Endothelial cell (in vitro differentiated cells): Measurements from ENCODE around the gene ITGB5. TPM values are rescaled to one million over a fixed set of nuclear protein-coding genes. Genes with fewer than 3 reads are reported as not detected.

ENCODE experiments used
- DNase-seq: peaks from one replicate; pipeline ENCODE4 v3.0.0; 2021; ENCODE audit warnings: low spot score
- H3K27ac Mint-ChIP-seq: one replicate; pipeline ENCODE4 v1.8.0; 2021; ENCODE audit warnings: mixed read lengths, inconsistent platforms; ENCODE audit not compliant: unreplicated experiment
- H3K27me3 Mint-ChIP-seq: one replicate; pipeline ENCODE4 v1.8.0; 2021; ENCODE audit warnings: mild to moderate bottlenecking, moderate library complexity, mixed read lengths, inconsistent platforms; ENCODE audit not compliant: unreplicated experiment
- H3K36me3 Mint-ChIP-seq: one replicate; pipeline ENCODE4 v1.8.0; 2021; ENCODE audit warnings: mild to moderate bottlenecking, low read depth, mixed read lengths, inconsistent platforms; ENCODE audit not compliant: unreplicated experiment
- H3K4me1 Mint-ChIP-seq: one replicate; pipeline ENCODE4 v1.8.0; 2021; ENCODE audit warnings: mild to moderate bottlenecking, mixed read lengths, inconsistent platforms; ENCODE audit not compliant: unreplicated experiment
- H3K4me3 Mint-ChIP-seq: one replicate; pipeline ENCODE4 v1.8.0; 2021; ENCODE audit warnings: mild to moderate bottlenecking, mixed read lengths, inconsistent platforms; ENCODE audit not compliant: unreplicated experiment
- H3K9me3 Mint-ChIP-seq: one replicate; pipeline ENCODE4 v1.8.0; 2021; ENCODE audit warnings: mixed read lengths, inconsistent platforms; ENCODE audit not compliant: unreplicated experiment
- total RNA-seq: library from RNA; stranded (reverse); fragmentation: NEBNext Ultra II Directional; extraction: Animal tissue kit (Norgen Biotek cat#: 25700); gene quantifications from one replicate; pipeline ENCODE4 v1.2.1, GENCODE V29; 2021; ENCODE audit not compliant: unreplicated experiment
- TF ChIP-seq, protein P1 (sequence below): fragments of 200-600 bp; sonication (generic); IDR thresholded peaks from one replicate; pipeline ENCODE4 v1.5.0; 2021; ENCODE audit warnings: antibody characterized with exemption; ENCODE audit not compliant: unreplicated experiment

ITGB5 gene
- total RNA-seq, 1 donor from 2014 or later: 55.2 TPM

DNA sequence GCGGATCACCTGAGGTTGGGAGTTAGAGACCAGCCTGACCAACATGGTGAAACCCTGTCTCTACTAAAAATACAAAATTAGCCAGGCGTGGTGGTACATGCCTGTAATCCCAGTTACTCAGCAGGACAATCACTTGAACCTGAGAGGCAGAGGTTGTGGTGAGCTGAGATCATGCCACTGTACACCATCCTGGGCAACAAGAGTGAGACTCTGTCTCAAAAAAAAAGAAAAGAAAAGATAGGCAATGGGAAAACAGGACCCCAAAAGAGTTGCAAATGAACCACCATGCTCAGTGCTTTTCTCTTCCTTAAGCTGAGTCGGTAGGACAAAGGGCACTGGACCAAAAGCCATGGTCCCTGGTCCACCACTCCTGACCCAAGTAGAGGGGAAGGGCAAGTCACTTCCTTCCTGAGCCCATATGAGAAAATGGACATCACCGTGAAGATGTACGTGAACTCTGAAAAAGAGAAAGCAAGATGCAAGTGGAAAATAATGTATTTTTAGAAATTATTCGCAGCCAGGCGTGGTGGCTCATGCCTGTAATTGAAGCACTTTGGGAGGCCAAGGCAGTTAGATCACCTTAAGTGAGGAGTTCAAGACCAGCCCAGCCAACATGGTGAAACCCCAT lies 2.6 kb downstream of the ITGB5 start:
- Mint-ChIP-seq H3K27ac (no peak overlapping the region), H3K4me1 (peaks cover 33% of the 10 kb centered on the region), H3K9me3 (no peaks in the 10 kb centered on the region)

DNA sequence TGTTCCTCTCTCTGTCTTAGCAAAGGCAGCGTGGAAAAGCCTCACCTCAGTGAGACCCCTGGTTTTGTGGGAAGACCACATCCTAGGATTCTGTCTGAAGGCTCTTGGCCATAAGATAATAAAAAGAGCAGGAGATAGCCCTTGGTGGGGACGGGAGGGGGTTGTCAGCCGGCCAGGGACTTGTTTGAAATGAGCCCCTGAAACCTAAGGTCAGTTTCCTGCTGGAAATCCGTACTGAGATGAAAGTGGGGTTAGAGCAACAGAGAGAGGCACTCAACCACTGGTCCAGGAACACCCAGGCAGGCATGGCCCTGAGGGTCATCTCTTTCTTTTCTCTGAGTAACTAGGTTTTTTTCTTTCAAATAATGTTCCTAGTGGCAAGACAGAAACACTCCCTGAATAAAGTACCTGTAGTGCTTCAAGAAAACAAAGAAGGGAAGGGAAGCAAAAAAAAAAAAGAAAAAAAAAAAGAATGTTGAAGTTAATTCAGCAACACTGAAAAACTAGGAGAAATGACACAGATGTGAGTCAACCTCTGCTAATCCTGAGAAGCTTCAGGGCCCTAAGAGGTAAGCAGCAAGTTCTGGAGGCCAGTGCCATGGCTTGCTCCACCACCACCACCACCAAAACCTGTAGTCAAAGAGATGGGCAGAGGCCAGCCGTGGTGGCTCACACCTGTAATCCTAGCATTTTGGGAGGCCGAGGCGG lies 3.2 kb downstream of the ITGB5 start:
- TF ChIP-seq, protein P1, sequence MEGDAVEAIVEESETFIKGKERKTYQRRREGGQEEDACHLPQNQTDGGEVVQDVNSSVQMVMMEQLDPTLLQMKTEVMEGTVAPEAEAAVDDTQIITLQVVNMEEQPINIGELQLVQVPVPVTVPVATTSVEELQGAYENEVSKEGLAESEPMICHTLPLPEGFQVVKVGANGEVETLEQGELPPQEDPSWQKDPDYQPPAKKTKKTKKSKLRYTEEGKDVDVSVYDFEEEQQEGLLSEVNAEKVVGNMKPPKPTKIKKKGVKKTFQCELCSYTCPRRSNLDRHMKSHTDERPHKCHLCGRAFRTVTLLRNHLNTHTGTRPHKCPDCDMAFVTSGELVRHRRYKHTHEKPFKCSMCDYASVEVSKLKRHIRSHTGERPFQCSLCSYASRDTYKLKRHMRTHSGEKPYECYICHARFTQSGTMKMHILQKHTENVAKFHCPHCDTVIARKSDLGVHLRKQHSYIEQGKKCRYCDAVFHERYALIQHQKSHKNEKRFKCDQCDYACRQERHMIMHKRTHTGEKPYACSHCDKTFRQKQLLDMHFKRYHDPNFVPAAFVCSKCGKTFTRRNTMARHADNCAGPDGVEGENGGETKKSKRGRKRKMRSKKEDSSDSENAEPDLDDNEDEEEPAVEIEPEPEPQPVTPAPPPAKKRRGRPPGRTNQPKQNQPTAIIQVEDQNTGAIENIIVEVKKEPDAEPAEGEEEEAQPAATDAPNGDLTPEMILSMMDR: no peak
- Mint-ChIP-seq H3K27me3 (peaks cover 8% of the 10 kb centered on the region), H3K9me3 (no peaks in the 10 kb centered on the region), H3K4me1 (peaks cover 38% of the 10 kb centered on the region), H3K27ac (no peak overlapping the region), H3K4me3 (no peak overlapping the region), H3K36me3 (no peaks in the 10 kb centered on the region)
- no peak for DNase-seq

More for the DNA sequence above, 2.6 kb downstream of the ITGB5 start:
- Mint-ChIP-seq H3K4me3 (no peak overlapping the region), H3K36me3 (no peaks in the 10 kb centered on the region), H3K27me3 (peaks cover 8% of the 10 kb centered on the region)
- no peak for DNase-seq
- TF ChIP-seq, protein P1: no peak

DNA sequence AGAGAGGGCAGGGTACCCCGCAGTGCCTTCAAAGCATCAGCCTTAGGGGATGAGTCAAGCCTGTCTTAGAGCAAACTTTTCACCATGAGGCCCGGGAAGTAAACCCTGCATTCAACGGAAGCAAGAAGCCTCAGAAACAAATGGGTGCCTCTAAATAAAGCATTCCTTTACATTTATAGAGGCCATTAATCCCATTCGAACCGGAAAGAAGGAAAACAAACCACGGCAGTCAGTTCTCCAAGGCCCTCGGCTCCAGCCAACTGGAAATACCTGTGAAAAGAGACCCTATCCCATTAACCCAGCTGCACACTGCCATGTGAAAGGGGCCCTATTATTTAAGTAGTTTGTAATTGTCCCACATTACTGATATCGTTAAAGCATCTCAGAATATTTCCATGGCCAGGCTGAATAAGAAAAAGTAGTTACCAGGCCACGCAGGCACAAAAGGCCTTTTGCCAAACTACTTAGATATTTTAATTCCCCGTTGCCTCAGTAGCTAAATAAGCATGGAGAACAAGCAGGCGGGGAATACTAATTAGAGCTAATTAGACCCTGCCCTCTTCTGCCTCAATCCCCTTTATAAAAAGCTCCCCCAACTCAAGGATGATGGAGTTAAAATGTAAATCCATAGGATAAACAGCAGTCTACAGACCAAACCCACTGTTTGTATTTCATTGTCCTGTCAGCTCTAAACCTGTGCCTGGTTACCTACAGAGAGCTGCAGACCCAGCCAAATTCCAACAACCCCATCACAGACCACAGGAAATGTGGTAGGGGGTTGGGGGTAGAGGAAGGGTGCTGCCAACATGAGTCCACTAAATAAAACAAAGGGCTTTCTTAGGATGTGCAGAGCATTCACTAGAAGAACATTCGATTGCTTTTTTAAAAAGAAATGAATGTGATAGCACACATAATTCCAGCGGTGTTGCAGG lies 4.1 kb downstream of the ITGB5 start:
- H3K36me3 Mint-ChIP-seq: no peaks in the 10 kb centered on the region
- peaks cover 8% of the 10 kb centered on the region for H3K27me3 Mint-ChIP-seq
- peaks cover 40% of the 10 kb centered on the region for H3K4me1 Mint-ChIP-seq
- H3K4me3 Mint-ChIP-seq: no peak overlapping the region
- DNase-seq: no peak
- no peak overlapping the region for H3K27ac Mint-ChIP-seq
- no peaks in the 10 kb centered on the region for H3K9me3 Mint-ChIP-seq
- TF ChIP-seq, protein P1: no peak

DNA sequence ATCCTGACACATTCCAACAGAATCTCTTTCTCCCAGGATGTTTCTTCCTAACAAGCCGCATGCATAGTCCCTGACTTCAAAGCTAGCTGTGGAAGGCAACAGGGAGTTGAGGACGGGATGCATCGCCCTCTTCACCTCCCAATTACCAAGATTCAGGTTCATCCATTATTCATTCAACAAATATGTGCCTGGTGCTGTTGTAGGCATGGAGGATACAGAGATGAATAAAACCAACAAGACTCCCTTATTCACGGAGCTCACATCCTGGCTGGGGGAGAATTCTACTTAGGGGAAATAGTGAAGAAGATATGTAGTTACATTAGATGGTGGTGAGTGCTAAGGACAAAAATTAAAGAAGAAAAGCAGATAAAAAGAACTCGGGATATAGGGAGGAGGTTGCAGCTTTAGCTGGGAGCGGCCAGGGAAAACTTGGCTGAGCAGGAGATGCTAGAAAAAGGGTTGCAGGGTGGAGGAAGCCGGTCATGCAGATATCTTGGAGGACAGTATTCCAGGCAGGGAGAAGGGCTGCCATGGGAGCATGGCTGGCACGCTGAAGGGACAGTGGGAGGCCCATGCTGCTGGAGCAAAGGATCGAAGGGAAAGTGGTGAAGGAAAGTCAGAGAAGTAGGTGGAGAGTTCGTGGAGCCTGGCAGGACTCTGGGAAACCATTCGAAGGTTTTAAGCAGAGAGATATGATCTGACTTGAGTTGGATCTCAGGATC lies 5.0 kb downstream of the ITGB5 start:
- Mint-ChIP-seq H3K9me3 (no peaks in the 10 kb centered on the region), H3K27ac (no peak overlapping the region), H3K36me3 (no peaks in the 10 kb centered on the region), H3K4me3 (no peak overlapping the region), H3K27me3 (peaks cover 5% of the 10 kb centered on the region), H3K4me1 (peaks cover 39% of the 10 kb centered on the region)
- no peak for DNase-seq
- TF ChIP-seq, protein P1: no peak
